Mucosa of descending colon (tissue), 3 donors: ENCODE results near the gene PAM. TPM values are rescaled to one million over a fixed set of nuclear protein-coding genes. Genes with fewer than 3 reads are reported as not detected.

Source experiments
- ATAC-seq: fragments of 200-7000 bp; cut with Tn5 transposase; one replicate; pipeline ENCODE4 v1.9.1; 2020; ENCODE audit warnings: mild to moderate bottlenecking, moderate library complexity
- DNase-seq, 3 donors: peaks; one replicate each; pipeline ENCODE4 v3.0.0-alpha.2; 2020
- H3K36me3 ChIP-seq: fragments of 200-600 bp; one replicate; pipeline ENCODE4 v1.8.0; 2021; ENCODE audit warnings: low read depth, mild to moderate bottlenecking
- H3K4me1 ChIP-seq: fragments of 200-600 bp; one replicate; pipeline ENCODE4 v1.8.0; 2021; ENCODE audit warnings: low read depth, mild to moderate bottlenecking
- H3K4me3 ChIP-seq: fragments of 200-600 bp; one replicate; pipeline ENCODE4 v1.8.0; 2021; ENCODE audit warnings: mild to moderate bottlenecking
- H3K9me3 ChIP-seq: fragments of 200-600 bp; one replicate; pipeline ENCODE4 v1.8.0; 2021; ENCODE audit warnings: mild to moderate bottlenecking
- CTCF ChIP-seq: fragments of 200-600 bp; IDR thresholded peaks from one replicate; pipeline ENCODE4 v1.8.0; 2022; ENCODE audit warnings: antibody characterized with exemption, mild to moderate bottlenecking
- intact Hi-C, 2 donors: fragments of 100-400 bp; cut with DNase I in 1 of 2; cut with micrococcal nuclease in 1 of 2; formaldehyde crosslinking; loops; one replicate each; pipeline versions ENCODE4 v1.11.0 to v1.11.1; 2022; cut with DNase I, micrococcal nuclease
- total RNA-seq, 3 donors: library from RNA; stranded (reverse); fragmentation: NEBNext Ultra II Directional in 2 of 3; extraction: Animal tissue kit (Norgen Biotek cat#: 25700) in 2 of 3; gene quantifications; one replicate each; pipeline versions ENCODE4 v1.2.1 to v1.2.4, GENCODE V29; 2021 to 2023
- donor health status: DM: no; HTN: no; CAD: no; lungs with moderate emphysema.
- donor health status: DM: no; HTN: no; CAD: no.
- donor health status: DM: no; HTN: yes; CAD: no.

PAM gene
- total RNA-seq, 3 donors from 2014 or later, result 59.7 to 164 (median 64.4) TPM

DNA sequence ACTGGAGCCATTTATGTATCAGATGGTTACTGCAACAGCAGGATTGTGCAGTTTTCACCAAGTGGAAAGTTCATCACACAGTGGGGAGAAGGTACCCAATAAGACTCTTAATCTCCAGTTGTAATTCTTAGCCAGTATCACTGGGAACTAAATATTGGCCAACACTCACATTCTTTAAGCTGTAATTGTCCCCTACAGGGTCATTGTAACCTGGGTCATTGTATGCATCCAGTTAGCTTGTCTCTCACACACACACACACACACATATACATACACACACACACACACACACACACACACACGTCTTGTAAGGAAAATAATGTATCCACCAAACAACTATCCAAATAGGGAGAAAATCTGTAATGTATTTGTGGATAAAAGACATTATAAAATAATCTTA, 251.8 kb downstream of the PAM start:
- no peak for ATAC-seq
- H3K36me3 ChIP-seq, result no peaks in the 10 kb centered on the region
- H3K4me1 ChIP-seq, result no peaks in the 10 kb centered on the region
- no peaks in the 10 kb centered on the region for H3K9me3 ChIP-seq
- no peak for TF ChIP-seq CTCF
- DNase-seq, result no peak
- intact Hi-C loops, result no loop called here
- no peak overlapping the region for H3K4me3 ChIP-seq

- no peak for DNase-seq
- TF ChIP-seq CTCF, result no peak
- intact Hi-C loops, result no loop called here
- H3K4me3 ChIP-seq, result no peak overlapping the region
- no peaks in the 10 kb centered on the region for H3K9me3 ChIP-seq
- H3K36me3 ChIP-seq, result no peaks in the 10 kb centered on the region
- ATAC-seq, result no peak
- H3K4me1 ChIP-seq, result no peaks in the 10 kb centered on the region
Measured at GRCh38 chr5:103010168-103010567, 255.1 kb downstream of the PAM start.

- ATAC-seq (no peak), DNase-seq (no peak)
- H3K9me3 ChIP-seq, result no peaks in the 10 kb centered on the region
- no peaks in the 10 kb centered on the region for H3K4me1 ChIP-seq
- no peak overlapping the region for H3K4me3 ChIP-seq
- intact Hi-C loops, result no loop called here
- H3K36me3 ChIP-seq, result no peaks in the 10 kb centered on the region
- no peak for TF ChIP-seq CTCF
Measured at GRCh38 chr5:103013933-103014552, 258.9 kb downstream of the PAM start.

DNA sequence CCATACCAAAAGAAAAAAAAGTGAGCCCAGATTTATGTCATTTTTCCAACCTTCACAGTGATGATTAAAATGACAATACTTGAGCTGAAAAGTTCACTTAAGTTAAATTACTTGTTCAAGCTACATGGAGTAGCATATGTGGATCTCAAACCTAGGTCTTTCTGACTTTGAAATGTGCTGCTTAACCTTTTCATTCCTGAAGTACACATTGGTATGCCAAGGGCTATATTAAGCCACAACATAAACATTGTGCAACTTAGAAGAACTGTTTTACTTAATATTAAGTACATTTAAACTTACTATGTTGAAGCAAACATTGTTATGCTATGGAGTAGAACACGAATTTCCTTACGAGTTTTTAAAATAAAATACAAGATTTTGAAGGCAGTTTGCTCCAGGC, 259.9 kb downstream of the PAM start:
- DNase-seq, result no peak
- TF ChIP-seq CTCF, result no peak
- no peaks in the 10 kb centered on the region for H3K9me3 ChIP-seq
- no peak for ATAC-seq
- intact Hi-C loops, result no loop called here
- no peaks in the 10 kb centered on the region for H3K4me1 ChIP-seq
- no peaks in the 10 kb centered on the region for H3K36me3 ChIP-seq
- H3K4me3 ChIP-seq, result no peak overlapping the region

DNA sequence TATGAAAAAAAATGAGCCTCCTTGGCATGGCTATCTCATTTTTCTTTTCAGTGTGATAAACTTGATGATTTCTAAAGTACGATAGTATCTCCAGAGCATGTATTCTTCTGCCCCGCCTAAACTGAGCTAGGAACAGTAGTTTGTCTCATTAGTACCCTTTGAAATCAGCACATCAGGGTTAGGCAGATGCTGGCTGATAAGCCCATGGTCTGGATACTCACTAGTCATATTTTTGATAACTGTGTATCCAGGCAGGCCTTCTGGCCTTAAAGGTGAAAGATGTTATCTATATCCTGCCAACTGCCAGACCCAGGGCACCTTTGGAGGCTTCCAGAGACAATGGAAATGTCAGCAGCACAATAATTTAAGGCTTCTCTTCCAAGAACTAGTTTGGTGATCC, 261.1 kb downstream of the PAM start:
- Histone ChIP-seq H3K9me3 (no peaks in the 10 kb centered on the region), H3K36me3 (no peaks in the 10 kb centered on the region), H3K4me1 (no peaks in the 10 kb centered on the region), H3K4me3 (no peak overlapping the region)
- no peak for TF ChIP-seq CTCF
- intact Hi-C loops, result no loop called here
- DNase-seq (no peak), ATAC-seq (no peak)

- no peak for TF ChIP-seq CTCF
- H3K36me3 ChIP-seq, result no peaks in the 10 kb centered on the region
- DNase-seq (no peak), ATAC-seq (no peak)
- intact Hi-C loops, result no loop called here
- H3K4me1 ChIP-seq, result no peaks in the 10 kb centered on the region
- no peaks in the 10 kb centered on the region for H3K9me3 ChIP-seq
- no peak overlapping the region for H3K4me3 ChIP-seq
Measured at GRCh38 chr5:103019804-103020203, 264.7 kb downstream of the PAM start.
